Activated CD8-positive, alpha-beta memory T cell treated with anti-CD3 and anti-CD28 coated beads, Interleukin-2, amount 50 U/mL, for 24 hours (primary cell): ENCODE results near the gene NRG2.

ENCODE experiments used
- DNase-seq: peaks from one replicate; pipeline ENCODE4 v3.0.0-alpha.2; 2020; ENCODE audit errors: extremely low read depth

NRG2 gene

DNA sequence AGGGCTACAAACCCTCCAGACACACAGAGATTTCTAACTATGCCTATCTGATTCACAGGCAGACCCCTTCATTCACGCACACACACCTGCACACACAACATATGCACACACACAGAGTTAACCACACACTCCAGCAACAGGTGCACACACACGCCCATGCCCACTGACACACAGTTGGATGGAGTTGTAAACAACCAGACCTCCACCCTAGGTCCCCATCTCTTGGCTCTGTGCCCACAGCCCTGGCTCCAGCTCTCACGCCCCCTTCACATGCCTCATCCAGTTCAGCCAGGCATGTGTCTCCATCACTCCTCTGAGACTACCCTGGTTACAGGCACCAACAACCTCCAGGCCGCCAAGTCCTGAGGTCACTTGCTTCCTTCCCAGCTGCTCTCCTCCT lies 186.4 kb downstream of the NRG2 start:
- no peak for DNase-seq

DNA sequence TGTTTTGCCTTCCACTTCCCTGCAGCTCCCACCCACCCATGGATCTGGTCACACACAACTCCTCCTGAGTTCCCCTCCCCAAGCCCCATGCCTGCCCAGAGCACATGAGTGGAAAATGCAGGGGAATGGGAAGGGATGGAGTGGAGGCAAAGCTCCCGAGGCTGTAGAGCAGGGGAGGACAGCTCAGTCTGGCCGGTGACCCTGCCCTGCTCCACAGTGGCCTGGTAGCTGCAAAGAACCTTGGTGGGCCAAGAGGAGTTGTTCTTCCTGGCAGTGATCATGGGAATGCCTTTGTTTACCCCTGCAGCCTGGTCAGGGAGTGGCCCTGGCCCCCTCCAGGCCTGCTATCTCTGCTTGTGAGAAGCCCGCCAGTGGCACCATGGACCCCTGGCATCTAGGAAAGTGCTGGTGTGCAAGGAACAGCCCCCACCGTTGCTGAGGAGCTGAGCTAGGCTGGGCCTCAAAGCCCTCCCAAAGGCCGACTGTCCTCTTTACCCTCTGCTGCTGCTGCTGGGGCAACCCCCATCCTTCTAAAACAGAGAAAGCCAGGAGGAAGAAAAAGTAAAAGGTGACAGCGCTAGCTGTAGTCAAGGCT lies 187.1 kb downstream of the NRG2 start:
- DNase-seq, result no peak

DNA sequence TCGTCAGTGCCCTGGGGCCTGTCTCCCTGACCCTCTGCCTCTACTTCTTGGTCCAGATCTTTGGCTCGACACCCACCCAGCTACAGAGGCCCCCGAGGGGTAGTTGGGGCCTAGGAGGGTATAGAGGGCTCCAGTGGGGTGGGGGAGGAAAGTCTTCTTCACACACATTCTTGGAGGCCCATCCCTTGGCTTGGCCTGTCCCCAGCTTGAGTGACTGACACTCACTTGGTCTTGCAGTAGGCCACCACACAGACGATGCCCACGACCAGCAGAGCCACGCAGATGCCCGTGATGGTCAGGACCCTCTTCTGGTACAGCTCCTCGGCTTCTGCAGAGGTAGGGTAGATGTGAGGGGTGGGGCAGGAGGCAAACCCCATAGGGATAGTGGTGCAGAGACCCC lies 187.6 kb downstream of the NRG2 start:
- no peak for DNase-seq

DNA sequence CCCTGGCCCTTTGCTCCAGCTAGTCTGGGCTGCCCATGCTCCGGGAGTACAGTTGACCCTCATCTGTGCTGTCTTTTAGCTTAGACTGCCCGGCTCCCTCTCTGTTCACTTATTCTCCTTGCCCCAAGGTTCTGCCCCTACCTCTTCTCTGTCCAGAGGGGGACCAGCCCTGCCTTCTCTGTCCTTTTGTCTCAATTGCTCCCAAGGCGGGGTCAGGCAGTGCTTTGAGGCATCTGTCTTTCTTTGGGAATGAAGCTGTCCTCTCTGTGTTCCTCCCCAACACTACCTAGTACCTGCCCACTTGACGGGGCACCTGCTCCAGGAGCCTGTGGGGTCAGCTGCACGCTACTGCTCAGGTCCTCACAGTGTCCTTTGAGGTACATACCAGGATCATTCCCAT lies 188.1 kb downstream of the NRG2 start:
- no peak for DNase-seq

DNA sequence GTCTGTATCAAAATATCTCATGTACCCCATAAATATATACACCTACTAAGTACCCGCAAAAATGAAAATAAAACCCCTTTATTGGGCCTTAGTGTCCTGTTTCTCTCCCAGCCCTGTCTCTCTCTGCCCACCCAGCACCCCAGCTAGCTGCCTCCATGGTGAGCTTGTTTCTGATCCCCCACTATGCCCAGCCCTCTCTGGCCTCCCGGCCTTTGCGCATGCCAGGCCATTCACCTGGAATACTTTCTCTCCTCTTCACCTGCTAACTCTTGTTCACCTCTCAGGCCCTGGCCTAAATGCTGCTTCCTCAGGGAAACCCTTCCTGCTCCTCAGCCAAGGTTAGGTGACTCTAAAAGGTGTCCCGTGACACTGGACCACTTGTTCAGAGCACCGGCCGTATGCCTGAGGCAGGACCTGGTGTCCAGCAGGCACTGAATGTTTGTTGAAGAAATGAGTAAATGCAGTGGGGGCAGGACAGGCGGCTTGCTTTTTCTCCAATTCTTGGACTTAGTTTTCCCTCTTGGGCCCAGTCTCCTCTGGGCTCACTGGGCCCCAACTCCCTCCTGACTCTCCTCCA lies 189.0 kb downstream of the NRG2 start:
- DNase-seq, result no peak

DNA sequence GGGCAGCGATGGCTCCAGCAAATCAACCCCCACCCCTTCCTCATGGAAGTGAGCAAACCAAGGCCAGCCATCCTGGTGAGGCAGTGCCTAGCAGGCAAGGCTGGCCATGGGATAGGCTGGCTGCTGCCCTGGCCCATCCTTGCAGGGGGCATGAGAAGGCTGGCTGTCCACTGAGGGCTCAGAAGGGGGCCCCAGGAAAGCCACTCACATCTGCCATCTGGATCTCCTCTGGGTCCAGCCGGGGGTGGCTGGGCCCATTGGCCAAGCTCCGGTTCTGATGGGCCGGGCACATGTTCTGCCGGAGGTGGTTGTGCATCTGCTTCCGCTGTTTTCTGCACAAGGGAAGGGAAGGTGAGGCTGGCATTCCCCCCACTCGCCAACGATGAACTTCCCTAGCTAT lies 190.4 kb downstream of the NRG2 start:
- no peak for DNase-seq

DNA sequence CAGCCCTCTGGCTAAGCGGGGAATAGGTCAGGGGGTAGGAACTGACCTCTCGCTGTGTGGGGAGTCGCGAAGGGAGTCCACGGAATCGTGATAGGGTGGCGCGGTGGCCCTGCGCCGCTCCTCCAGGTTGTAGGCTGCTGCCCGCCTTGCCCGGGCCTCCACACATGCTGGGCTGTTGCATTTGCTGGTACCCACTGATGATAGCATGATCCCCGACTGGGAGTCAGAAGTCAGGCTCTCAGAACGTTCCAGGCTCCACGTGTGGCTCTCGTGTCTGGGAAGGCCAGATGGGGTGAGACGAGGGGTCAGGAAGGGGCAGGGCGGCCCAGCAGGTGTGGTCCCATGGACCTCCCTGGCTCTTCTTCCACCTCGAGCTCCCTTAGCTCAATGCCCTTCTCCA lies 191.5 kb downstream of the NRG2 start:
- DNase-seq, result no peak

DNA sequence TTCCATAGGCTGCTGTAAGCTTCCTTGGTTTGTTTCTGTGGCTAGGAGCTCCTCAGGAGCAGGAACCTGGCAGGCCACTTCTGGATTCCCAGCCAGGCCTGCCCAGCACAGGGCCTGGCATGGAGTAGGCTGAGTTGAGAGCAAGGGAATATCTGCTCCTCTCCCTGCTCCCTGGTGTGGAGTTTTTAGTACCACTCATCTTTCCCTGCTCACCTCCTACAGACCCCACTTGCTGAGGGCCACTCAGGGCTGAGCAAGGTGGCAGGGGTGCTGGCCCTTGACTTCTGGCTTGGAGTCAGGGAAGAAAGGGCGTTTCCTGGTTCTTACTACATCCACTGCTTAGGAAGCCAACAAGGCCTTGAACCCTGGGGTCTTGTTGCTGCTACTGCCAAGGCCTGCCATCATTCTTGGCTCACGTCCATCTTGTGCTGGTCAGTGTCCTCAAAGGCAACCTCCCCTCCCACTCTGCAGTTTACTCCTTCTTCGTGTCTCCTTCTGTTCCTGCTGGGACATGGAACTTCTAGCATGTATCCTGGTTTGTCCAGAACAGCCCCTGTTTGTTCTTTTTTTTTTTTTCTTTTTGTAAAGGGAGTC lies 192.6 kb downstream of the NRG2 start:
- no peak for DNase-seq

DNA sequence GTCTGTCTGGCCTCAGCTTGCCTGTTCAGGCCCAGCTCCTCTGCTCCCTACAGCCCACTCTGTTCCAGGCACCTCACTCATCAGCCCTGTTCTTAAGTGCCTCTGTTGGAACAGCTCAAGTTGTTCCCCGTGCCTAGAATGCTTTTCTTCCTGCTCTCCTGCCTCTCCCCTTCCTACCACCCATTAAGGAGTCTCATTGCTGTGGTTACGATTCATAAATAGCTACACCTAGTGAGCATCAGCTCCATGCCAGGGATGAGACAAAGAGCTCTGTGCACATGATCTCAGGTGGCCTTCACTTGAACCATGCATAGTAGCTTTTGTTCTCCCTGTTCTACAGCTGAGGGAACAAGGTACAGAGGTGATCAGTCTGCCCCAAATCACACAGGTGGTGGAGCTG lies 193.2 kb downstream of the NRG2 start:
- DNase-seq, result no peak

DNA sequence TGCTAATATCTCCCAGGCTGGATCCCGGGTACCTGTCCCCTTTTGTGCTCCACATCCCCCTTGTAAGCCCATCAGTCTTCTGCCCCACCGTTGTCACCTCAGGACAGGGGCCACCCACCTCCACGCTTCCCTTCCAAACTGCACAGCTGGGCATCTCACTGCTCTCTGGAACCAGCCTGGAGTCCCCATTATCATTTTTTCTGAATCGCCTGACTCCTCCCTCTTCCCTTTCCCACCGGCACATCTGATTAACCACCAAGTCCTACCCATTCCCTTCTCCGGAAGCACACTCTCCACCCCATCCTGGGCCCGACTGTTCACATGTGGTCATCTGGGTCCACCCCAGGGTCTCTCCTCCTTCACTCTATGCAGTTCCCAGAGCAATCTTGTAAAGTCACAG lies 193.6 kb downstream of the NRG2 start:
- no peak for DNase-seq

DNA sequence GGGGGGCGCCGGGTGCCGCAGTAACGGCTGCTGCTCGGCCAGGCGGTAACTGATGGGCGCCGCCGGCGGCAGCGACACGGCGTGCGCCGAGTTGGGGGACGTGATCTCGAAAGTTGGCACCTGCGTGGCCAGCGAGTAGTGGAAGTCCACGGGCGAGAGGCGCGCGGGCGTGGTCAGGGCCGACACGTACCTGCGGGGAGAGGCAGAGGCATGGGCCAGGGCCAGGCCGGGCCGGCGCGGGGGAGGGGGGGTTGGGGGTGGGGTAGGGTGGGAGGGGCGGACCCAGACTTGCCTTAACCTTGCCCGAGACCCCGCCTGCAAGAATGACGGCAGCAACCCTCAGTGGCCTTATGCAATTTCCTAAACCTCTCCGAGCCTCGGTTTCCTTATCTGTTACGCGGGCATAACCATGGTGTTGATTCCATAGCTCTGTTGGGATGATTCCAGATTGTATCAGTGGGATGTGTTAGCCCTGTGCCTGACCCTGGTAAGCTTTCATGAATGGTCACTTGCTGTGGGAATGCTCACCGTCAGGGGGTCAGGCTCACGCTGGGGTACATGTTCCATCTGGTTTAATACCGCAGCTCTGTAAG lies 194.5 kb downstream of the NRG2 start:
- DNase-seq, result no peak

DNA sequence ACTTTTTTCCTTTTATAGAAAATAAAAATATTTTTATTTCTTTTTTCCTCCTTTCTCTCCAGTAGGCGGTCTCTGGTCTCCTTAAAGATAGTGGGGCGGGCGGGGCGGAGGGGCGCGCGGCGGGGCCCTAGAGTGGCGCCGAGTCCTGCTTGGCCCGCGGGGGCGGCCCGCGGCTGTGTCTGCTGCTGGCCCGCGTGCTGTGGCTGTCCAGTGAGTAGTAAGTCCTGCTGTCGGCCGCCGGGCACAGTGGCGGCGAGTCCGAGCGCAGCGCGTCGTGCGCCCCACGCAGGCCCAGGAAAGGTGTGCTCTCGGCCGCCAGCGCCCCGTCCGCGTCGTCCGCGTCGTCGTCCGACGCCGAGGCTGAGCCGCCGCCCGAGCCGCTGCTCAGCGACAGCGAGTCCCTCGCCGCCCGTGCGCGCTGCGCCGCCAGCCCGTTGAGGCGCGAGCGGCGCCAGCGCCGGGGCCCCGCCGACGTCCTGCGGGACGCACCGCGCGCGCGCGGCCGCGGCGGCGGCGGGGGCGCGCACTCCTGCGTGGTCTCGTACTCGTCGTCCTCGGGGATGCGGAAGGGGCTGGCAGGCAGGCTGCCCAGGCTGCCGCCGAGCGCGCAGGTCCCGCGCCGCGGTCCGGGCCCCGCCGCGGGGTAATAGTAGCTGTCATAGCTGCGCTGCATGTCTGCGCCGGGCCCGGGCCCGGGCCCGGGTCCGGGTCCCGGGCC lies 195.2 kb downstream of the NRG2 start:
- peak; percentile 32 for DNase-seq

DNA sequence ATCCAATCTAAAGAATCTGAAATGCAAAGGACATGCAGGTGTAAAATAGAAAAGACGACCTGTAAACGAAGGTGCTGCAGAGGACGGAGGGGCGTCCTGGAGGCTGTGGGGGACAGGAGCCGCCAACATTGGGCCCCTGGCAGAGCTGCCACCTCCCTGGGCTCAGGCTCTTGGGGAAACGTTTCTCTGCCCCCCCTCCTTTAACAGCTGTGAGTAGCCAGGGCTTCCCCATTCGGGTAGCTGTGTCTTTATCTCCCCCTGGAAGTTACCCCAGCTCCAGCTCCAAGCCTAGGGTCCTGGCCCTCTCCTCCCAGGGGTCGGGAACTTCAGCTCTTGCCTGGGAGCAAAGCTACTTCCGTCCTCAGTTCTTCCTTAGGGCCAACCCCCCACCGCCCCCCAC lies 196.0 kb downstream of the NRG2 start:
- DNase-seq, result no peak

DNA sequence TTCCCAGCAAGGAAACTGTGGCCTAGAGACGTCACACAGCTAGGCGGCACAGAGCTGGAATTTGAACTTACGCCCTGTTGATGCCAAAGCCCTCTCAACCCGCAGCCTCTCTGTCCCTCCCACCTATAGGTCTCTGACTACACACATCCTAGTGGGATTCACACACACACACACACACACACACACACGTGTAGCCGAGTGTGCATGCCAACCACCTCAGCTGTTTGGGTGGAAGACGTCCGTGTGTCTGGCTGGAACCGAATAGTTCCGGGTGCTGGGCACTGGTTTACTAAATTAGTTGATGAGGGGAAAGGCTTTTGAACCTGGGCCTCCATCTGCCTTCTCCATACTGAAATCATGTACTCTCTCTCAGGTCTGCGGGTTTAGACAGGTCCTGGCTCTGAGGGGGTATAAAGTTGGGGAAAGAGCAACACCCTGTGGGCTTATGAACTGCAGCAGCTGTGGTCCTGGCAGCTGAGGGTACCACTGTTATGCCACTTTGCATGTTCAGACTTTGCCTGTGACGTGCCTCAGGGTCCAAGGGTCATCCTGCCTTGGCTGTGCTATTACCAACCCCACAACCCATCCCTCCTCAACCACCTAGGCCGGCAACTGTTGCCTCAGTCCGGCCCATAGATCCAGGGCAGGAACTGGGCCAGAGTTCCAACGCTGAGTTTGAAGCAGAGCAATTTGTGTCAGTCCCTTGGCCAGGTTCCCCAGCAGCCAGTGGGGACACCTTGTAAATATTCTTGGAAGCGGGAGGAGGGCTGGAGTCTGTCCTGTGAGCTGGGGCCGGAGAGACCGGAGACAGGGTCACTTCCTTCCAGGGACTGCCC lies 197.0 kb downstream of the NRG2 start:
- no peak for DNase-seq

DNA sequence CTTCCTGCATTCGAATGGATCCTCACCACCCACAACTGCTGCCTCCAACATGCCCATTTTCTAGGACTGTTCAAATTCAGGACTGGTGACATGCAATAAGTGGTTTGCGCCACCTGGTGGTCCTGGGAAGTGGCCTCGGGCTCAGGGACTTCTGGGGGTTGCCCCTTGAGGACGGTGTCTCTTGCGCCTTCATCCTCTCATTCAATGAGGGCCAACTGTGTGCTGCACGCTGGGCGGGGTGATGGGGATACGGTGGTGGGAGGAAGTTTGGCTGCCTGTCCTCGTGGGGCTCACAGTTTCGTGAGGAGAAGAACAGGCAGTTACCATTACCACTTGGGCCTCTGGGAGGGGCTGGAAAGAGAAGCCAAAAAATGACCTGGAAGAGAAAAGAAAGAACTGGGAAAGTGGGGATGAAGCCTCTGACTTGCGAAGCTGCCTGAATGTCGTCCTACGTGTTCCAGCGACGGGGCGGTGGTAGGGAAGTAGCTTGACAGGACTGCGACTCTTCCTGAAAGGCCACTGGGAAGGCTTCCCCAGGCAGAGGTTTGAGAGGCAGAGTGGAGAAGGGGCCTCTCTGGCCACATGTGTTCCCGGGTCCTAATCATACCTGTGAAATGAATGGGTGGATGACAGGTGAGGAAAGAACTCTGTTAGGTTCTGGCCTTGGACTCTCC lies 198.5 kb downstream of the NRG2 start:
- DNase-seq, result peak; percentile 40

DNA sequence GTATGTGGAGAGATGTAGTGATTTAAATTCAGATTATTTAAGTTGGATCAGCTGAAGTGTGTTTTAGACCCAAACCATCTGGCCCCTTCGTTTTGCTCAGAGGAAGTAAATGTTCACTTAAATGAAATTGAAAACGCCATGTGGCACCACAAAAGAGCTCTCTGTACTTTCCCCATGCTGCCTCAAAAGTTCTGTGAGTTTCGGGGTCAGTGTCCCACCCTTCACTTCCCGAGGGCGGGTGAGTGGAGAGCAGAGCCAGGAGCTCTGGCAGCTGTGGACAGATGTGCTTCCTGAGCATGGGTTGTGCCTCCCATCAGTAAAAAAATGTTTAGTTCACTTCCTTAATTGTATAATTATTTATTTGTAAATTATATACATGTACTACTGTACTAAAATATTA lies 199.1 kb downstream of the NRG2 start:
- DNase-seq, result no peak

DNA sequence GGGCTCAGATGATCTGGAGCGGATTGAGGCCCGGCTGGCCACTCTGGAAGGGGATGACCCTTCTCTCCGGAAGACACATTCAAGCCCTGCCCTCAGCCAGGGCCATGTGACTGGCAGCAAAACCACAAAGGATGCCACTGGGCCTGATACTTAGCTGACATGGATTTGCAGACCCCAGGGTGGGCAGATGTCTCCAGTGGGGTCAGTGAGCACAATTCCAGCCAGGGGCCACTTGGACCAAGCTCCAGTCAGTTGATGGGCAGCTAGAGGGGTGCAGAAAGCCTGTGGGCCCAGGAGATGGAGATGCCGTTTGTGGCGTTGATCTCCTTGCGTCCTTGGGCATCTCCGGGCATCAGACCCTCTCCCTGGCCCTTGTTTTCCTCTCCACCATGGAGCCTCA lies 200.8 kb downstream of the NRG2 start:
- no peak for DNase-seq

DNA sequence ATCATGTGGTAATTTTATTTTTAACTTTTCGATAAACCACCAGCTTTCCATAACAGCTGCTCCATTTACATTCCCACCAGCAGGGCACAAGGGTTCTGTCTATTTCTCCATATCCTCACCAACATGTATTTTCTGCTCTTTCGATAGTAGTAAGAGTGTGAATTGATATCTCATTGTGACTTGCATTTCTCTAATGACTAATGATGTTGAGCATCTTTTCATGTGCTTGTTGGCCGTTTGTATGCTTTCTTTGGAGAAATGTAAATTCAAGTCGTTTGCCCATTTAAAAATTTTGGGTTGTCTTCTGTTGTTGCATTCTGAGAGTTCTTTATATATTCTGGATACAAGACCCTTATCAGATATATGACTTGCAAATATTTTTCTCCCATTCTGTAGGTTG lies 201.6 kb downstream of the NRG2 start:
- DNase-seq, result no peak

DNA sequence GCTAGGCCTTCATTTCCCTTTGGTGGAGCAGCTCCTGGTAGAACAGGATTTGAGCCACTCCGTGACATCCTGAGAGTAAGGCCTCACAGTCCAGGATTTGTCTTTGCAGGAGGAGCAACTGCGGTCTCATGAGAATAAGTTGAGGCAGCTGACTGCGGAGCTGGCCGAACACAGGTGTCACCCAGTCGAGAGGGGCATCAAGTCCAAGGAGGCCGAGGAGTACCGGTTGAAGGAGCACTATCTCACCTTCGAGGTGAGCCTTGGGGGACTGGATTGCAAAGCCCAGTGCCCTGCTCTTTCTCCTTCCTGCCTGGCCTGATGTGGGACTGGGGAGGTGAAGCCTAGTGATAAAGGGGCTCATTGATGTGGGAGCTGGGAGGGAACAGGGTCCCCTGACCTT lies 203.2 kb downstream of the NRG2 start:
- no peak for DNase-seq

DNA sequence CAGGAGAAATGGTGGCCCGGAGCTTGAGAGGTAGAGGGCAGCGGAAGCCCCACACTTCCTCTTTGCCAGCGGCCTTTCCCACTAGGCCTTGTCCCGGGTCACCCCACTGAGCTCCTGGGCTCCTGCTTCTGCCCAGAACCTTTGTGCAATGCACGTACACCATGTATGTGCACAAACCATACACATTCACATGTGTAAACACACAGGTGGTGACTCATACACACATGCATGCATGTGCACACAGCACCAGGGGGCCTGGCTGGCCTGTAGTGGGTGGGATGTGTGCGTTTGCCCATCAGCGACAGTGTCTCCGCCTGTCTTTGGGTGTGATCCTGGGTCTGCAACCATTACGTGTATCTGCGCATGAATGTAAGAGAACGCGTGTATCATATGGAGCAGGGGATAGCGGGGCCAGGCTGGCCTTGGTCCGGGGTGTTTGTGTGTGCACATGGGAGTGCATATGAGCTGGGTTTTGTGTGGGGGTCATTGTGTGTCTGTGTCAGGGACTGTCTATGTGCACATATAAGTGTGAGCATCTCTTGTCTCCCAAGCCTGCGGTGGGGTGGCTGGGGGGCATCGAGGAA lies 203.8 kb downstream of the NRG2 start:
- DNase-seq, result no peak
